Stimulated activated CD4-positive, alpha-beta T cell treated with anti-CD3 and anti-CD28 coated beads, TNF-alpha, amount 100 ng/mL, for 24 hours (primary cell): ENCODE data around the gene ANKRD30B.
"Not testable (repeated sequence)": the region's sequence is repeated elsewhere in the genome, so short reads cannot be mapped to it uniquely, and the experiment has no call there.

Source experiments
- DNase-seq, 3 experiments: peaks; one replicate each; pipeline ENCODE4 v3.0.0-alpha.2; 2020; ENCODE audit warnings: low read depth in 3 of 3

The ANKRD30B gene

DNA sequence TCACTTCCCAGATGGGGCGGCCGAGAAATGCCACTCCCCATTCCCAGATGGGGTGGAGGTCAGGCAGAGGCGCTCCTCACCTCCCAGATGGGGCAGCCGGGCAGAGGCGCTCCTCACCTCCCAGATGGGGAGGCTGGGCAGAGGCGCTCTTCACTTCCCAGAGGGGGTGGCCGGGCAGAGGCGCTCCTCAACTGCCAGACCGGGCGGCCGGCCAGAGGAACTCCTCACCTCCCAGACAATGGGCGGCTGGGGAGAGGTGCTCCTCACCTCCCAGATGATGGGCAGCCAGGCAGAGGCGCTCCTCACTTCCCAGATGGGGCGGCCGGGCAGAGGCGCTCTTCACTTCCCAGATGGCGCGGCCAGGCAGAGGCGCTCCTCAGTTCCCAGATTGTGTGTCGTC is 108.3 kb downstream of the ANKRD30B start:
- not testable (repeated sequence) for DNase-seq

DNA sequence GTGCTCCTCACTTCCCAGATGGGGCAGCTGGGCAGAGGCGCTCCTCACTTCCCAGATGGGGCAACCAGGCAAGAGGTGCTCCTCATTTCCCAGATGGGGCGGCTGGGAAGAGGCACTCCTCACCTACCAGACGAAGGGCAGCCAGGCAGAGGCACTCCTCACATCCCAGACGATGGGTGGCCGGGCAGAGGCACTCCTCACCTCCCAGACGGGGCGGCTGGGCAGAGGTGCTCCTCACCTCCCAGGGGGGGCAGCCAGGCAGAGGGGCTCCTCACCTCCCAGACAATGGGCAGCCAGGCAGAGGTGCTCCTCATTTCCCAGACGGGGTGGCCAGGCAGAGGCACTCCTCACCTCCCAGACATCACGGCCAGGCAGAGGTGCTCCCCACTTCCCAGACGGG is 110.5 kb downstream of the ANKRD30B start:
- DNase-seq, result not testable (repeated sequence)

DNA sequence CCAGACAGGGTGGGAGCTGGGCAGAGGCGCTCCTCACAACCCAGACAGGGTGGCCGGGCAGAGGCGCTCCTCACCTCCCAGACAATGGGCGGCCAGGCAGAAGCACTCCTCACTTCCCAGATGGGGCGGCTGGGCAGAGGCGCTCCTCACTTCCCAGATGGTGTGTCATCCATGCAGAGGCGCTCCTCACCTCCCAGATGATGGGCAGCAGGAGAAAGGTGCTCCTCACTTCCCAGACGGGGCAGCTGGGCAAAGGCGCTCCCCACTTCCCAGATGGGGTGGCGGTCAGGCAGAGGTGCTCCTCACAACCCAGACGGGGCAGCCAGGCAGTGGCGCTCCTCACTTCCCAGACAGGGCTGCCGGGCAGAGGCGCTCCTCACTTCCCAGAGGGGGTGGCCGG is 112.0 kb downstream of the ANKRD30B start:
- DNase-seq, result not testable (repeated sequence)

DNA sequence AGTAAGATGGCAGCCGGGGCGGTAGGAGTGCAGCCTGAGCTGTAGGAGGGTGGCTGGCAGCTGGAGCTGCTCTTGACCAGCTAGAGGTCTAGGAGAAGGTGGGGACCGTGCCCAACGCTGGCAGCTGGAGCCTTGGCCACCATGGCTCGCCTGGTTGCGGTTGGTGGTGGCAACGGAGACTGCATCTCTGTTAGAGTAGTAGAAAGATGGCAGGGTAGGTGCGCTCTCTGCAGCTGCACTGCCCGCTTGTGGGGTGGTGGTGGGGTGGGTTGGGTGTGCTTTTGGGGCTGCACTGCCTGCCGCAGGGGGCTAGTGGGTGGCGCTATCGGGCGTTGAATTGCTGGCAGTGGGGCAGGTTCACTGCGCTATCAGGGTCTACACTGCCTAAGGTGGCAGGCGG is 118.5 kb downstream of the ANKRD30B start:
- not testable (repeated sequence) for DNase-seq

DNA sequence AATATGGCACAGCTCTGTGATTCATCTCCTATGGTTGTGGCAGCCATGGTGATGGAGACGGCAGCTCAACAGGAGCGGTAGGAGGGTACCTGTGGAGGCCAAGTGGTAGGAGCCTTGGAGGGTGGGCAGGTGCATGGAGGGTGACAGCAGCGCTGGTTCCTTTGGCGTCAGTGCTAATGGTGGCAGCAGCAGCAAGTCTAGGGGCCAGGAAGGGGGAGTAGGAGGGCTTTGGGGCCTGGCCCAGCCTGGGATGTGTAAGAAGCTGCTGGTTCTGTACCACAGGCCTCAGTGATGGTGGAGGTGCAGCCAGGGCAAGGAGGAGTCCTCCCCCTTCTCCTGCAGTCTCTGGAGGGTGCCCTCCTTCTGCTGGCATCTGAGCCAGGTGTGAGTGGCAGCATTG is 120.0 kb downstream of the ANKRD30B start:
- not testable (repeated sequence) for DNase-seq

DNA sequence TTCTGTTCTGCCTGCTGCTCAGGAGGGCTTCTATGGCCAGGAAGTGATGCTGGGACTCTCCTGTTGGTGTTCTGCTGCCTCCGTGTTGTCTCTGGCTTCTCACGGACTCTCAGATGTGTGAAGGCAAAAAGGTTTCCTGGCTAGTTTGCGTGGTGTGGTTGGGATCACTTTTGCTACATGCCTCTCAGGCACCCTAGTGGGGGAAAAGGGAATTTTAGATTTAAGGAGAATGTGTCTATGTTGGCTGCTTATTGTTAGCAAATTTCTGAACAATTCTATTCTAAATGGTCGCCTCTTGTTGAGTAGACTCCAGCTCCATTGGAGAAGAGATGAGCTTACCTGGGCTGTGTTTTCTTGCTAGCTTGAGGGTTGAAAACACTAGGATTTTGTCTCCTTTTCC is 120.9 kb downstream of the ANKRD30B start:
- DNase-seq, result not testable (repeated sequence)

DNA sequence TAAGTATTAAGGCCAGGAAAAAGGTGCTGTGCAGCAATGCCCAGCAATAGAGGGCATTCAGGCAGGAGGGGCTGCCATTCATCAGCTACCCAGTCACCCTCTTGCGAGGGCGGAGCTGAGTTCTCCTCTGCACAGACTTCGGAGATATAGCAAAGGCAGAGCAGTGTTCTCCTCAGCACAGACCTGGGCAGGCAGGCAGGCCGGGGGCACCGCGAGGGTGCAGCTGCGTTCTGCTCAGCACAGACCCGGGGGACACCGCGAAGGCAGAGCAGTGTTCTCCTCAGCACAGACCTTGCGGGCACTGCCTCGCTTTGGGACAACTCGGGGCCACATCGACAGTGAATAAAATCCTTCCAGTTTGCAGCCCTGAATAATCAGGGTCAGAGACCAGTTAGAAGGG is 130.9 kb downstream of the ANKRD30B start:
- DNase-seq, result not testable (repeated sequence)

DNA sequence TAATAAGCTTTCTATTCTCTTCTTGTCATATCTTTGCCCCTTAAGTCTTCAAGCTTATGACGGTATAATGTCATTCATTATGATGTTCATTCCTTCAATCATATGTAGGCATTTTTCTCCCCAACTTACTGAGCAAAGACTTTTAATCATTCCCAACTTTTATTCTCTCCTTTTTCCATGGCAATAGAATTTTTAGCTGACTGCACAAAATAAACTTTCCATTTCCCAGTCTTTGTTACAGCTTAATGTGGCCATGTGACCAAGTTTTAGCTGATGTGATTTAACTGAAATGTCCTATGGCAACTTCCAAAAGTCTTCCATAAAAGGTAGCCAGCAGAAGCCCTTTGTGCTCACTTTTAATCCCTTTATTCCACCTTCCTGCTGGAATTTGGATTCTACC is 152.5 kb downstream of the ANKRD30B start:
- no peak for DNase-seq
